Stomach (tissue), 4 donors: Measurements from ENCODE around the gene MYO10.

Experiments
- CTCF ChIP-seq, 7 experiments: fragments of 450-650 bp in 4 of 7; fragments of 200-600 bp in 3 of 7; sonication (generic) in 3 of 7; IDR thresholded peaks; one replicate each; pipeline ENCODE4 v1.5.1; 2016 to 2019; ENCODE audit warnings: antibody characterized with exemption in 7 of 7, control low read depth in 2 of 7, mild to moderate bottlenecking in 1 of 7
- EP300 ChIP-seq: sonication (generic); formaldehyde crosslinking; IDR thresholded peaks from one replicate; pipeline ENCODE4 v1.6.1; 2017; ENCODE audit warnings: antibody characterized with exemption
- POLR2A ChIP-seq, 4 donors: fragments of 450-650 bp; IDR thresholded peaks; one replicate each; pipeline ENCODE4 v1.6.1; 2016; ENCODE audit warnings: antibody characterized with exemption in 4 of 4, control low read depth in 2 of 4, mild to moderate bottlenecking in 1 of 4, moderate library complexity in 1 of 4
- POLR2AphosphoS5 ChIP-seq, 3 donors: sonication (generic); formaldehyde crosslinking; IDR thresholded peaks; one replicate each; pipeline ENCODE4 v1.6.1; 2016; ENCODE audit warnings: antibody characterized with exemption in 3 of 3

GRCh38 chr5:16934677-16935153 is 1.4 kb downstream of the MYO10 start:
- no peak for TF ChIP-seq POLR2AphosphoS5 (IDR thresholded peaks at IDR 0.05)
- no peak for TF ChIP-seq CTCF (IDR thresholded peaks at IDR 0.05)
- TF ChIP-seq EP300: no peak
- no peak for TF ChIP-seq POLR2A (IDR thresholded peaks at IDR 0.05)
